ENCODE data around the gene KIAA1671.

DNA sequence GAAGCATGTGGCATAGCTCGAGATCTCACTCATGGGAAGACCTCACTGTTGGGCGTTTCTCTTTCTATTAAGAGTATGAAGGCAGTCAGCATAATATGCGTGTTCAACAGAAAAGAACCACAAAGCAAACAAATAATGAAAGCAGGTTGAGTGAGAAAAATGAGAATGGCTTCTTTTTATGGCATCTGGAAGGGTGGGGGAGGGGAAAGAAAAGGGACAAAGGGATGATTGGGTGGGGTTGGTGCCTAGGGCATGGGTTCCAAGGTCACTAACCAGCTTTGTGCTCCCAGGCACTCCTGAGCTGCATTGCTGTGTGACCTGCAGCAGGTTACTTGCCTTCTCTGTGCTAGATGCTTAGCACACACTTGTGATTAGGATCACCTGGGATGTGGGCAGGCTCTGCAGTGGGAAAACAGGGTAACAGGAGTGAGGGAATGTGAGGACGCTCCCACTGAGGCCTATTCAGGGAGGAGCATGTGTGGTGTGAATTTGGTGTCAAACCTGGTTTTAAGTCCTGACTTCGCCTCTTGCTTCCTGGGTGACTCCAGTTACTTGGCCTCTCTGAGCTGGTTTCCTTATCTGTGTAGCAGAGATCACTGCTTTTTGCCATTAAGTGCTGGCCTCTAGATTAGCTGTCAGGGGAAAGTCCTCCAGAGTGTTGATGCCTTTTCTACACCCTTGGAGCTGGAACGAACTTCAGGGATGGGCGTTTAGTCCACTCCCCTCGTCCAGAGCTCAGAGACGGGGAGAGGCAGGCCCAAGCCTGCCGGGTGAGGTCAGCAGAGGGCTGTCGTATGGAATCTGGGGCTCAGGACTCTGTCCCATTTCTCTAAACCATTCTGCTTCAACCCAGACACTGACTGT is 74.8 kb downstream of the KIAA1671 start:
- TF ChIP-seq POLR2A (IDR thresholded peaks at IDR 0.05) (no peak), EP300 (IDR thresholded peaks at IDR 0.05) (no peak), POLR2AphosphoS5 (IDR thresholded peaks at IDR 0.05) (no peak)
- TF ChIP-seq, protein P1, sequence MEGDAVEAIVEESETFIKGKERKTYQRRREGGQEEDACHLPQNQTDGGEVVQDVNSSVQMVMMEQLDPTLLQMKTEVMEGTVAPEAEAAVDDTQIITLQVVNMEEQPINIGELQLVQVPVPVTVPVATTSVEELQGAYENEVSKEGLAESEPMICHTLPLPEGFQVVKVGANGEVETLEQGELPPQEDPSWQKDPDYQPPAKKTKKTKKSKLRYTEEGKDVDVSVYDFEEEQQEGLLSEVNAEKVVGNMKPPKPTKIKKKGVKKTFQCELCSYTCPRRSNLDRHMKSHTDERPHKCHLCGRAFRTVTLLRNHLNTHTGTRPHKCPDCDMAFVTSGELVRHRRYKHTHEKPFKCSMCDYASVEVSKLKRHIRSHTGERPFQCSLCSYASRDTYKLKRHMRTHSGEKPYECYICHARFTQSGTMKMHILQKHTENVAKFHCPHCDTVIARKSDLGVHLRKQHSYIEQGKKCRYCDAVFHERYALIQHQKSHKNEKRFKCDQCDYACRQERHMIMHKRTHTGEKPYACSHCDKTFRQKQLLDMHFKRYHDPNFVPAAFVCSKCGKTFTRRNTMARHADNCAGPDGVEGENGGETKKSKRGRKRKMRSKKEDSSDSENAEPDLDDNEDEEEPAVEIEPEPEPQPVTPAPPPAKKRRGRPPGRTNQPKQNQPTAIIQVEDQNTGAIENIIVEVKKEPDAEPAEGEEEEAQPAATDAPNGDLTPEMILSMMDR (IDR thresholded peaks at IDR 0.05), result no peak

All from gastroesophageal sphincter (tissue), 3 donors.